ENCODE data around the gene ALDH1L1.

- no peak for TF ChIP-seq CTCF (IDR thresholded peaks at IDR 0.05)
- no peak for TF ChIP-seq EZH2 (IDR thresholded peaks at IDR 0.05; ENCODE audit: borderline replicate concordance, insufficient read depth, low read depth, low read length, poor library complexity, severe bottlenecking)
These were observed 97.3 kb downstream of the ALDH1L1 start for GRCh38 chr3:126083138-126083445.
